Hypothalamus (tissue), 51 donors: ENCODE measurements around the gene OSTF1.
A peak's percentile ranks its signal among the peaks of the same experiment; 100 is the strongest.

Experiments
- DNase-seq, 51 donors: peaks; one replicate each; lab custom pipeline; 2025; lab: John Stamatoyannopoulos, UW

The OSTF1 gene

GRCh38 chr9:75117564-75117963, 29.2 kb downstream of the OSTF1 start:
- no peak for DNase-seq

GRCh38 chr9:75120686-75121085, 32.4 kb downstream of the OSTF1 start:
- DNase-seq, result no peak

- no peak for DNase-seq
These were observed 33.7 kb downstream of the OSTF1 start for GRCh38 chr9:75121914-75122558.

GRCh38 chr9:75123696-75124095, 35.4 kb downstream of the OSTF1 start:
- peak in 2 of 51 donors; percentile 28 to 32 for DNase-seq

- DNase-seq, result no peak
These were observed 40.2 kb downstream of the OSTF1 start for GRCh38 chr9:75128535-75128934.

- DNase-seq, result no peak
These were observed 41.9 kb downstream of the OSTF1 start for GRCh38 chr9:75130172-75130571.

- peak in 2 of 51 donors; percentile 6 to 21 for DNase-seq
These were observed 42.4 kb downstream of the OSTF1 start for GRCh38 chr9:75130621-75131230.

GRCh38 chr9:75131700-75132099, 43.4 kb downstream of the OSTF1 start:
- peak in 1 of 51 donors; percentile 38 for DNase-seq

GRCh38 chr9:75132244-75132643, 43.9 kb downstream of the OSTF1 start:
- no peak for DNase-seq

GRCh38 chr9:75133396-75133795, 45.1 kb downstream of the OSTF1 start:
- no peak for DNase-seq

GRCh38 chr9:75134495-75134894, 46.2 kb downstream of the OSTF1 start:
- no peak for DNase-seq

GRCh38 chr9:75138260-75139040, 50.1 kb downstream of the OSTF1 start:
- DNase-seq, result no peak

- DNase-seq, result no peak
These were observed 50.9 kb downstream of the OSTF1 start for GRCh38 chr9:75139201-75139600.

GRCh38 chr9:75140261-75140660, 51.9 kb downstream of the OSTF1 start:
- DNase-seq, result peak in 1 of 51 donors; percentile 35

GRCh38 chr9:75142202-75142601, 53.9 kb downstream of the OSTF1 start:
- DNase-seq, result no peak

- DNase-seq, result no peak
These were observed 57.9 kb downstream of the OSTF1 start for GRCh38 chr9:75146229-75146628.

GRCh38 chr9:75147638-75148037, 59.3 kb downstream of the OSTF1 start:
- DNase-seq, result no peak

- DNase-seq, result no peak
These were observed 60.2 kb downstream of the OSTF1 start for GRCh38 chr9:75148561-75148960.

- DNase-seq, result no peak
These were observed 61.5 kb downstream of the OSTF1 start for GRCh38 chr9:75149841-75150241.

- DNase-seq, result no peak
These were observed 62.2 kb downstream of the OSTF1 start for GRCh38 chr9:75150512-75150911.

- DNase-seq, result no peak
These were observed 64.1 kb downstream of the OSTF1 start for GRCh38 chr9:75152416-75152815.

- DNase-seq, result no peak
These were observed 68.5 kb downstream of the OSTF1 start for GRCh38 chr9:75156858-75157257.
